ENCODE measurements around the gene FAM53C. TPM values are rescaled to one million over a fixed set of nuclear protein-coding genes. Genes with fewer than 3 reads are reported as not detected.
A peak's percentile ranks its signal among the peaks of the same experiment; 100 is the strongest.
"Not testable (repeated sequence)": the region's sequence is repeated elsewhere in the genome, so short reads cannot be mapped to it uniquely, and the experiment has no call there.

FAM53C gene
- total RNA-seq, result 10 to 100 TPM; 16.6 to 31.0 (median 23.3) TPM

DNA sequence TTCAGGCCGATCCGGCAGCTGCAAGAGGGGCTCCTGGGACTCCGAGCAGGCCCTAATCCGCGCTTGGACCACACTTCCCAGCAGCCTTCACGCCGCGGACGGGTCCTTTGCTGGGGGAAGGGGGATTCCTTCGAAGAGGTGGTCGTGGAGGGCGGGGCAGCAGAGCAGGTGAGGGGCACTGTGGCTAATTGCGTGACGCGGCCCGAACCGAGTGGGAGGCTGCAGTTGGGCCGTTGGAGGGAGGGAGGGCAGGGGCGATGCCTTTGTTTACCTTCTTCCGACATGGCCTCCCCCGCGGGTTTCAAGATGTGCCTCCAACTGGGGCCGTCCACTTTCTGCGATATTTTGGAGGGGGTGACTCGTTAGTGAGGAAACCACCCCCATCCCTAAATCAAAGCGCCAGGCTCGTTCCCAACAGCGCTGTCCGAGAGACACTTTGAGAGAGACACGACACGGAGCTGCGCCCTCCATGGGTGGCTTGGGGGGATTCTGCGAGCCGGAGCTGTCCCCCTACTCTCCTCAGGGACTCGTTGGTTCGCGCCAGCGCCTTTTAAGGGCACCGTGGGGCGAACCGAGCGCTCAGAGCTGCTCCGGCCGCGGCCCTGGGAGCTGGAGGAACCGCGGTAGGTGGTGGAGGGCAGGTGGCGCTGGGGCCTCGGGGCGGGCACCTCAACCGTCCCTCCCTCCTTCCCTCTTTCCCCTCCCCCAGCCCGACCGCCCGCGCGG is at the start of gene FAM53C:
Gene FAM53C, plus strand, starts transcription at position 582 of the 726 bp plus-strand sequence. CDS start 3,070 bp downstream, outside the sequence.
- peak; percentile 89 to 96 for DNase-seq (ENCODE audit: low spot score in 2 of 2)
- peak within 1 kb of the TSS; percentile 70 to 98 (median 90) for H3K4me3 ChIP-seq
- TF ChIP-seq, protein P1, sequence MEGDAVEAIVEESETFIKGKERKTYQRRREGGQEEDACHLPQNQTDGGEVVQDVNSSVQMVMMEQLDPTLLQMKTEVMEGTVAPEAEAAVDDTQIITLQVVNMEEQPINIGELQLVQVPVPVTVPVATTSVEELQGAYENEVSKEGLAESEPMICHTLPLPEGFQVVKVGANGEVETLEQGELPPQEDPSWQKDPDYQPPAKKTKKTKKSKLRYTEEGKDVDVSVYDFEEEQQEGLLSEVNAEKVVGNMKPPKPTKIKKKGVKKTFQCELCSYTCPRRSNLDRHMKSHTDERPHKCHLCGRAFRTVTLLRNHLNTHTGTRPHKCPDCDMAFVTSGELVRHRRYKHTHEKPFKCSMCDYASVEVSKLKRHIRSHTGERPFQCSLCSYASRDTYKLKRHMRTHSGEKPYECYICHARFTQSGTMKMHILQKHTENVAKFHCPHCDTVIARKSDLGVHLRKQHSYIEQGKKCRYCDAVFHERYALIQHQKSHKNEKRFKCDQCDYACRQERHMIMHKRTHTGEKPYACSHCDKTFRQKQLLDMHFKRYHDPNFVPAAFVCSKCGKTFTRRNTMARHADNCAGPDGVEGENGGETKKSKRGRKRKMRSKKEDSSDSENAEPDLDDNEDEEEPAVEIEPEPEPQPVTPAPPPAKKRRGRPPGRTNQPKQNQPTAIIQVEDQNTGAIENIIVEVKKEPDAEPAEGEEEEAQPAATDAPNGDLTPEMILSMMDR (IDR thresholded peaks at IDR 0.05), result peak in 2 of 3 donors; percentile 29 to 36
- TF ChIP-seq POLR2AphosphoS5 (IDR thresholded peaks at IDR 0.05) (peak; percentile 98 to 99 (median 99)), POLR2A (IDR thresholded peaks at IDR 0.05) (peak; percentile 98)
- no peaks in the 10 kb centered on the region for H3K9me3 ChIP-seq
- no peaks in the 10 kb centered on the region for H3K27me3 ChIP-seq
- H3K27ac ChIP-seq, result peak within 1 kb of the TSS; percentile 98 to 99
- intact Hi-C loops (cut with DNase I; ENCODE audit: low total_unique reads), result no loop called here
- no peaks in the 10 kb centered on the region for H3K36me3 ChIP-seq
- H3K4me1 ChIP-seq, result peaks cover 0 to 13% of the 10 kb centered on the region in 2 donors

DNA sequence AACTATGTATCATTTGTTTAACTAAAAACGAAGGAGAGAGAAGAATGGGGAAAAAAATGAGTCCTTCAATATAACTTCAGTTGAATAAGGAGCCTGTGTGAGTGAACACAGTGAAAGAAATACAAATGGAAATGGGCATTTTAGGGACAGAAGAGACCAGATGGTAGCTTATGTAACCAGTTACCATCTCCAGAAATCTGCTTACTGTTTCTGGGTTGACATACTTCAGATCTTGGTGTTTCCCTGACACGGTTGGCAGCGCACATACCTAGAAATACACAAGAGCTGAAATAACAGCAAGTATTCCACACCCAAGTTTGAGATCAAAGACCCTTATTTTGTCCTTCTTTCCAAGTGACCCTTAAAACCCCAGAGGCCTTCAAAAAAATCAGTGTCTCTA is 48.8 kb upstream of the FAM53C start:
- Histone ChIP-seq H3K27ac (no peak overlapping the region), H3K9me3 (no peaks in the 10 kb centered on the region), H3K4me3 (no peak overlapping the region), H3K27me3 (no peaks in the 10 kb centered on the region), H3K4me1 (no peaks in the 10 kb centered on the region), H3K36me3 (no peaks in the 10 kb centered on the region)
- DNase-seq (ENCODE audit: low spot score in 2 of 2), result no peak
- intact Hi-C loops (cut with DNase I; ENCODE audit: low total_unique reads), result no loop called here
- TF ChIP-seq, protein P1 (IDR thresholded peaks at IDR 0.05), result no peak
- no peak for TF ChIP-seq POLR2AphosphoS5 (IDR thresholded peaks at IDR 0.05)
- no peak for TF ChIP-seq POLR2A (IDR thresholded peaks at IDR 0.05)

DNA sequence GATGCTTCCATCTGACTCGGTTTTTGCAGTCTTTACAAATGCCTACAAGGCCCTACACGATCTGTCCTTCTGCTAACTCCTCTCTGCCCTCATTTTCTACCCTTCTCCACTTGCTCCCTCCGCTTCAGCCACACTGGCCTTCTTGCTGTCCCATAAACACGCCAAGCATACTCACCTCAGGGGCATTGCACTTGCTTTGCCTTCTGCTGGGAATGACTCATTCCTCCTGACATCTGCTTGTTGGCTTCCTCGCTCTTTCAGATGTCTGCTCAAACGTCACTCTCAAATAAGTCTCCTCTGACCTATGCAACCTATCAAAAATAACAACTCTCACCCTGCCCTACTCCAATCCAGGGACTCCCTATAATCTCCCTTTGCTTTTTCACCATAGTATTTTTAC is 34.7 kb upstream of the FAM53C start:
- Histone ChIP-seq H3K36me3 (no peaks in the 10 kb centered on the region), H3K4me1 (no peaks in the 10 kb centered on the region), H3K27me3 (no peaks in the 10 kb centered on the region), H3K27ac (no peak overlapping the region), H3K9me3 (no peaks in the 10 kb centered on the region), H3K4me3 (no peak overlapping the region)
- DNase-seq (ENCODE audit: low spot score in 2 of 2), result no peak
- intact Hi-C loops (cut with DNase I; ENCODE audit: low total_unique reads), result no loop called here
- TF ChIP-seq POLR2A (IDR thresholded peaks at IDR 0.05), result no peak

DNA sequence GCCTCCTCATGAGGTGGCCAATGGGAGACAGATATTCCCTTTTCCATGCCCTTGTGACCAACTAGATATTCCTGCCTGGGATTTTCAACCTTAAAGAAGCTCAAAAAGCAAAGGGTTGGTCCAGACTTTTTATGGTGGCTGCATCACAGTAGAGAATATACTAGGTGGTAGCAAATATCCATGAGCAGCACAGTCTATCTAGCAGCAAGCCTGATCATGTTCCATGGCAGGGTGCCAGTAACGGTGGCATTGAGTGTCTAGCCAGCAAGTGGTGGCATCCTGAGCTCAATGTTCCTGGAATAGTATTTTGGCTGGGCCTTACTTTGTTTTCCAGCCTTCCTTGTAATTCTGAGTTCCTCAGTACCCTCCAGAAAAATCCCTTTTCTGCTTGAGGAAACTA is 32.3 kb upstream of the FAM53C start:
- no peak overlapping the region for H3K4me3 ChIP-seq
- H3K9me3 ChIP-seq, result no peaks in the 10 kb centered on the region
- H3K4me1 ChIP-seq, result no peaks in the 10 kb centered on the region
- intact Hi-C loops (cut with DNase I; ENCODE audit: low total_unique reads), result no loop called here
- H3K27me3 ChIP-seq, result no peaks in the 10 kb centered on the region
- H3K27ac ChIP-seq, result peak overlapping the region in 1 of 2 donors; percentile 17
- peak in 1 of 3 donors; percentile 22 for TF ChIP-seq POLR2AphosphoS5 (IDR thresholded peaks at IDR 0.05)
- TF ChIP-seq POLR2A (IDR thresholded peaks at IDR 0.05), result no peak
- H3K36me3 ChIP-seq, result no peaks in the 10 kb centered on the region
- DNase-seq (ENCODE audit: low spot score in 2 of 2), result peak; percentile 62 to 91

DNA sequence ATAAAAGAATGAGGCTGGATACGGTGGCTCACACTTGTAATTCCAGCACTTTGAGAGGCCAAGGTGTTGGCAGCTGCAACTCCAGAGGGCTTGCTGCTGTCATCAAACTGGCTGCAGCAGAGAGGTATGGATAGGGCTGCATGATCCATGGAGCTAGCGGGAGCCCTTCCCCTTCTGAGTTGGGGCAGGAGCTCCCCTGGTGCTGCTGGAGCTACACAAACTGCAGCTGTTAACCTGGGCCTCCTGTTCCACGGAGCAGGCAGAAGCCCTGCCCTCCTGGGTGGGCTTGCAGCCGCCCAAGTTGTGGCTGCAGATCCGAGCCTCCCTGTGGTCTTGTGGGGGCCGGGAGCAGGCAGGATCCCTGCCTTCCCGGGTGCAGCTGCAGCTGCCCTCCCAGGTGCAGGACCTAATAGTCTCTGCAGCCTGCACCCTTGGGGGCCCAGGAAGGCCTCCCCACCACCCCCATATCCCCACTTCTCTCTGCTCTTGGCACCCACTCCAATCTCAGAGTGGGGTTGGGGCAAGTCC is 22.3 kb upstream of the FAM53C start:
- no peaks in the 10 kb centered on the region for H3K36me3 ChIP-seq
- H3K4me3 ChIP-seq, result no peak overlapping the region
- no peaks in the 10 kb centered on the region for H3K27me3 ChIP-seq
- no peaks in the 10 kb centered on the region for H3K9me3 ChIP-seq
- TF ChIP-seq, protein P1 (IDR thresholded peaks at IDR 0.05), result no peak
- TF ChIP-seq POLR2A (IDR thresholded peaks at IDR 0.05) (no peak), POLR2AphosphoS5 (IDR thresholded peaks at IDR 0.05) (no peak)
- no peak for DNase-seq (ENCODE audit: low spot score in 2 of 2)
- H3K27ac ChIP-seq, result no peak overlapping the region
- intact Hi-C loops (cut with DNase I; ENCODE audit: low total_unique reads), result no loop called here
- H3K4me1 ChIP-seq, result no peaks in the 10 kb centered on the region

DNA sequence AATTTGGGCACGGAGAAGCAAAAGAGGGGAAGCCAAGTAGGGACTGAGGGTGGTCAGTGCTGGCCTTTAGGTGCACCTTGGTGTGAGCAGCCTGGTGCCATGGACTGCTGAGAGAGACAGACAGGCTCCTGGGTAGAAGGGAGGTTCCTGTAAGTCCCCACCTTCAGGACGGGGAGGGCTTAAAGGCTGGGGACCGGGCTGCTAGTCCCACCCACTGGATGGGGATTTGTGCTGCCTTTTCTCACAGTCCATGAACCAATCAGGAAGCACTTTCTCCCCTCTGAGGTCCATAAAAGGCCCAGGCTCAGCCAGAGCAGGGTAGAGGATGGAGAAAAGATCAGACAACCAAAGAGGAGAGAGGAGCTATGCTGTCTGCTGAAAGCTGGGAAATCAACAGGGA is 21.7 kb upstream of the FAM53C start:
- DNase-seq (ENCODE audit: low spot score in 2 of 2), result no peak
- Histone ChIP-seq H3K27me3 (no peaks in the 10 kb centered on the region), H3K9me3 (no peaks in the 10 kb centered on the region), H3K4me3 (no peak overlapping the region), H3K27ac (no peak overlapping the region), H3K36me3 (no peaks in the 10 kb centered on the region), H3K4me1 (no peaks in the 10 kb centered on the region)
- intact Hi-C loops (cut with DNase I; ENCODE audit: low total_unique reads), result no loop called here
- TF ChIP-seq POLR2AphosphoS5 (IDR thresholded peaks at IDR 0.05) (no peak), POLR2A (IDR thresholded peaks at IDR 0.05) (no peak)
- TF ChIP-seq, protein P1 (IDR thresholded peaks at IDR 0.05), result no peak

DNA sequence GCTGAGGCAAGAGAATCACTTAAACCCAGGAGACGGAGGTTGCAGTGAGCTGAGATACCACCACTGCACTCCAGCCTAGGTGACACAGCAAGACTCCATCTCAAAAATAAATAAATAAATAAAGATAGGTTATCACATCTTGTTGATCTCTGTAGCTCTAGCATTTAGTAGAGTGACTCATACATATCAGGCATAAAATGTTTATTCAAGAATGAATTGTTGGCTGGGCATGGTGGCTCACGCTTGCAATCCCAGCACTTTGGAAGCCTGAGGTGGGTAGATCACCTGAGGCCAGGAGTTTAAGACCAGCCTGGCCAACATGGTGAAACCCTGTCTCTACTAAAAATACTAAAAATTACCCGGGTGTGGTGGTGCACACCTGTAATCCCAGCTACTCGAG is 19.9 kb upstream of the FAM53C start:
- H3K4me3 ChIP-seq; DNase-seq (ENCODE audit: low spot score in 2 of 2); H3K36me3 ChIP-seq; H3K27ac ChIP-seq; H3K9me3 ChIP-seq; H3K27me3 ChIP-seq; intact Hi-C loops (cut with DNase I; ENCODE audit: low total_unique reads); H3K4me1 ChIP-seq: not testable (repeated sequence)
